ENCODE results near the gene MT1M. TPM values are rescaled to one million over a fixed set of nuclear protein-coding genes. Genes with fewer than 3 reads are reported as not detected.

The MT1M gene
- total RNA-seq, 2 experiments from 2014 or later, result not detected

- CTCF ChIA-PET (ENCODE audit: unreplicated experiment), result no interaction called here
- POLR2A ChIA-PET, result no interaction called here
- no peak overlapping the region for H3K27ac ChIP-seq (ENCODE audit: low read depth, low read length, poor library complexity, severe bottlenecking)
- TF ChIP-seq CTCF (conservative IDR thresholded peaks at IDR 0.05; ENCODE audit: low read length), result no peak
- no peak for TF ChIP-seq EZH2phosphoT487 (IDR thresholded peaks at IDR 0.05; ENCODE audit: borderline replicate concordance, low read depth, low read length)
- BruUV-seq (replicated peaks), result no TSS peak
- no peaks in the 10 kb centered on the region for H3K36me3 ChIP-seq (ENCODE audit: insufficient read depth, low read length)
- H3K4me1 ChIP-seq (ENCODE audit: insufficient read depth, low read length, poor library complexity, severe bottlenecking), result peaks cover 6% of the 10 kb centered on the region
- no peaks in the 10 kb centered on the region for H4K20me1 ChIP-seq (ENCODE audit: insufficient read depth, low read length)
- DNase-seq (ENCODE audit: low spot score), result peak; percentile 18
- H2AFZ ChIP-seq (ENCODE audit: low read length), result 0 out of 2 replicates have a peak overlapping the region, but pooled peaks have one; percentile 35
- no peak overlapping the region for H3K4me3 ChIP-seq (ENCODE audit: low read depth, low read length, poor library complexity, severe bottlenecking)
- intact Hi-C loops (cut with micrococcal nuclease; ENCODE audit: unreplicated experiment), result no loop called here
- H3K4me2 ChIP-seq (ENCODE audit: low read length), result peak overlapping the region; percentile 36
- no peaks in the 10 kb centered on the region for H3K9me3 ChIP-seq (ENCODE audit: low read length)
- no peaks in the 10 kb centered on the region for H3K79me2 ChIP-seq (ENCODE audit: insufficient read depth, low read depth, low read length)
- H3K9me2 ChIP-seq (ENCODE audit: insufficient read depth, low read length), result no peaks in the 10 kb centered on the region
Observed at GRCh38 chr16:56653218-56653617, 20.8 kb downstream of the MT1M start.

- Histone ChIP-seq H4K20me1 (ENCODE audit: insufficient read depth, low read length) (no peaks in the 10 kb centered on the region), H3K9me2 (ENCODE audit: insufficient read depth, low read length) (no peaks in the 10 kb centered on the region), H3K4me1 (ENCODE audit: insufficient read depth, low read length, poor library complexity, severe bottlenecking) (peaks cover 6% of the 10 kb centered on the region), H3K36me3 (ENCODE audit: insufficient read depth, low read length) (no peaks in the 10 kb centered on the region), H3K27ac (ENCODE audit: low read depth, low read length, poor library complexity, severe bottlenecking) (no peak within 1 kb of the TSS), H3K79me2 (ENCODE audit: insufficient read depth, low read depth, low read length) (no peaks in the 10 kb centered on the region), H2AFZ (ENCODE audit: low read length) (no peak within 1 kb of the TSS), H3K9me3 (ENCODE audit: low read length) (no peaks in the 10 kb centered on the region), H3K4me3 (ENCODE audit: low read depth, low read length, poor library complexity, severe bottlenecking) (peak within 1 kb of the TSS; percentile 43), H3K4me2 (ENCODE audit: low read length) (peak within 1 kb of the TSS; percentile 45; the same call in 1 of the 2 replicates)
- BruUV-seq (replicated peaks), result no TSS peak
- ChIA-PET POLR2A (no interaction called here), CTCF (ENCODE audit: unreplicated experiment) (interaction anchor here (0.6 kb wide), 1 partner anchor 30 kb away, joined by 3 read pairs; no protein-coding TSS in a partner anchor)
- intact Hi-C loops (cut with micrococcal nuclease; ENCODE audit: unreplicated experiment), result no loop called here
- peak; percentile 4 for DNase-seq (ENCODE audit: low spot score)
- TF ChIP-seq CTCF (conservative IDR thresholded peaks at IDR 0.05; ENCODE audit: low read length), result no peak
- TF ChIP-seq EZH2phosphoT487 (IDR thresholded peaks at IDR 0.05; ENCODE audit: borderline replicate concordance, low read depth, low read length), result no peak
Observed at GRCh38 chr16:56657555-56658326, 25.3 kb downstream of the MT1M start, which contains the start of gene MT1F. MT1F (plus strand) TSS chr16:56657959; CDS start chr16:56658059, 100 bp downstream.

GRCh38 chr16:56658327-56658875 is 25.9 kb downstream of the MT1M start:
- H3K9me2 ChIP-seq (ENCODE audit: insufficient read depth, low read length), result no peaks in the 10 kb centered on the region

More at GRCh38 chr16:56658327-56658875, 25.9 kb downstream of the MT1M start:
- Histone ChIP-seq H3K9me3 (ENCODE audit: low read length) (no peaks in the 10 kb centered on the region), H2AFZ (ENCODE audit: low read length) (no peak overlapping the region), H3K4me3 (ENCODE audit: low read depth, low read length, poor library complexity, severe bottlenecking) (no peak overlapping the region), H3K4me1 (ENCODE audit: insufficient read depth, low read length, poor library complexity, severe bottlenecking) (no peaks in the 10 kb centered on the region), H4K20me1 (ENCODE audit: insufficient read depth, low read length) (no peaks in the 10 kb centered on the region), H3K4me2 (ENCODE audit: low read length) (peak overlapping the region; percentile 45; the same call in 1 of the 2 replicates), H3K79me2 (ENCODE audit: insufficient read depth, low read depth, low read length) (no peaks in the 10 kb centered on the region), H3K27ac (ENCODE audit: low read depth, low read length, poor library complexity, severe bottlenecking) (no peak overlapping the region), H3K36me3 (ENCODE audit: insufficient read depth, low read length) (no peaks in the 10 kb centered on the region)
- ChIA-PET POLR2A (no interaction called here), CTCF (ENCODE audit: unreplicated experiment) (no interaction called here)
- no peak for TF ChIP-seq CTCF (conservative IDR thresholded peaks at IDR 0.05; ENCODE audit: low read length)
- TF ChIP-seq EZH2phosphoT487 (IDR thresholded peaks at IDR 0.05; ENCODE audit: borderline replicate concordance, low read depth, low read length), result no peak
- no peak for DNase-seq (ENCODE audit: low spot score)
- intact Hi-C loops (cut with micrococcal nuclease; ENCODE audit: unreplicated experiment), result no loop called here
- no TSS peak for BruUV-seq (replicated peaks)

All from OCI-LY7 (cell line).